Kidney (tissue), 14 donors: ENCODE measurements around the gene ANKRD12. TPM values are rescaled to one million over a fixed set of nuclear protein-coding genes. Genes with fewer than 3 reads are reported as not detected.

Experiments used
- DNase-seq, 5 donors: peaks; one replicate each; pipeline ENCODE4 v3.0.0-alpha.2; 2013 to 2020
- FAIRE-seq: peaks from 2 replicates; lab custom pipeline; 2012; peaks lifted over from hg19 to GRCh38; lab: Jason Lieb, UNC
- H3K27ac ChIP-seq, 2 donors: one replicate each; pipeline ENCODE4 v1.7.0; 2013; ENCODE audit warnings: low read depth in 2 of 2, low read length in 2 of 2, inconsistent platforms in 1 of 2
- H3K27me3 ChIP-seq: one replicate; pipeline ENCODE4 v1.7.1; 2013; ENCODE audit warnings: low read length, inconsistent platforms; ENCODE audit not compliant: control insufficient read depth, insufficient read depth
- H3K36me3 ChIP-seq, 3 donors: one replicate each; pipeline versions ENCODE4 v1.7.0 to v1.7.1; 2013; ENCODE audit warnings: low read length in 3 of 3, control low read depth in 1 of 3, inconsistent platforms in 1 of 3; ENCODE audit not compliant: insufficient read depth in 3 of 3, control insufficient read depth in 2 of 3
- H3K4me1 ChIP-seq, 3 donors: one replicate each; pipeline versions ENCODE4 v1.7.0 to v1.7.1; 2013; ENCODE audit warnings: low read length in 3 of 3, inconsistent platforms in 1 of 3, low read depth in 1 of 3; ENCODE audit not compliant: control insufficient read depth in 2 of 3, insufficient read depth in 2 of 3
- H3K4me3 ChIP-seq, 3 donors: one replicate each; pipeline versions ENCODE4 v1.7.0 to v1.8.1; 2013; ENCODE audit warnings: low read length in 3 of 3, control low read depth in 1 of 3, inconsistent platforms in 1 of 3
- H3K9ac ChIP-seq, 3 donors: one replicate each; pipeline versions ENCODE4 v1.7.0 to v1.7.1; 2013; ENCODE audit warnings: low read length in 3 of 3, control low read depth in 1 of 3, inconsistent platforms in 1 of 3
- H3K9me3 ChIP-seq, 3 donors: one replicate each; pipeline versions ENCODE4 v1.7.0 to v1.7.1; 2013; ENCODE audit warnings: low read length in 3 of 3, control low read depth in 1 of 3, inconsistent platforms in 1 of 3; ENCODE audit not compliant: control insufficient read depth in 2 of 3, insufficient read depth in 1 of 3
- intact Hi-C: fragments of 100-400 bp; cut with DNase I; formaldehyde crosslinking; loops from one replicate; pipeline ENCODE4 v1.11.1; 2022
- polyA plus RNA-seq: library from polyadenylated mRNA; stranded (reverse); fragments of 350-450 nt; fragmentation: Illumina TruSeq; extraction: RNeasy Lipid Tissue Mini Kit (QIAGEN cat#74804); gene quantifications from one replicate; pipeline ENCODE4 v1.2.3, GENCODE V29; 2014; ENCODE audit warnings: low read depth, low replicate concordance; ENCODE audit not compliant: insufficient read depth
- total RNA-seq: library from RNA; stranded (reverse); fragmentation: NEBNext Ultra II Directional; extraction: Animal tissue kit (Norgen Biotek cat#: 25700); gene quantifications from one replicate; pipeline ENCODE4 v1.2.1, GENCODE V29; 2021
- TF ChIP-seq, protein P1 (sequence below): IDR thresholded peaks from 3 replicates; pipeline ENCODE4 v1.5.1; 2012; ENCODE audit warnings: mild to moderate bottlenecking, moderate library complexity, borderline replicate concordance; ENCODE audit not compliant: insufficient read depth; ENCODE audit errors: extremely low read depth
- donor health status: control.
- donor health status: control.
- donor health status: control.
- donor health status: control.
- donor health status: control.
- donor health status: DM: yes; HTN: yes; CAD: no.
- donor health status: Normal renal cell carcinoma (clear cell type).

ANKRD12 gene
- total and polyA plus RNA-seq, 2 donors from 2014 or later, result 3.9 to 81.8 TPM

DNA sequence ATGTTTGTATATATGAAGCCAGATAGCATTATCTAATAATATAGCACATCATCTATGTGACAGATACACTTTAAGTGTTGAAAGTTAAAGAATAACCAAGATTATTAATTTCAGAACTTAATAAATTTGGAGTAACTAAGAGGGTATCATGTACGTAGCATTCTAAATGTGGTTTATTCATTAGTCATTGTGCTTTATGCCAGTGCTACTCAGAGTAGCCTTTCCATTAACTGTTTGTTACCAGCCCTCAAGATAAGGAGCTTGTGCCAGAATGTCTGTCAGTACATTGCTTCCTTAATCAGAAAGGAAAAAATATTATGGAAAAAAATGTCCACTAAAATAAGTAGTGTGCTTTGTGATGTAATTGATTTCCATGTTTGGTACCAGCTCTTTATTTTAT, 103.1 kb downstream of the ANKRD12 start:
- Histone ChIP-seq H3K9ac (no peak overlapping the region), H3K4me3 (no peak overlapping the region), H3K36me3 (no peaks in the 10 kb centered on the region), H3K27me3 (no peaks in the 10 kb centered on the region), H3K9me3 (no peaks in the 10 kb centered on the region), H3K4me1 (no peaks in the 10 kb centered on the region), H3K27ac (no peak overlapping the region)
- FAIRE-seq, result no peak
- intact Hi-C loops, result no loop called here
- DNase-seq, result no peak
- TF ChIP-seq, protein P1, sequence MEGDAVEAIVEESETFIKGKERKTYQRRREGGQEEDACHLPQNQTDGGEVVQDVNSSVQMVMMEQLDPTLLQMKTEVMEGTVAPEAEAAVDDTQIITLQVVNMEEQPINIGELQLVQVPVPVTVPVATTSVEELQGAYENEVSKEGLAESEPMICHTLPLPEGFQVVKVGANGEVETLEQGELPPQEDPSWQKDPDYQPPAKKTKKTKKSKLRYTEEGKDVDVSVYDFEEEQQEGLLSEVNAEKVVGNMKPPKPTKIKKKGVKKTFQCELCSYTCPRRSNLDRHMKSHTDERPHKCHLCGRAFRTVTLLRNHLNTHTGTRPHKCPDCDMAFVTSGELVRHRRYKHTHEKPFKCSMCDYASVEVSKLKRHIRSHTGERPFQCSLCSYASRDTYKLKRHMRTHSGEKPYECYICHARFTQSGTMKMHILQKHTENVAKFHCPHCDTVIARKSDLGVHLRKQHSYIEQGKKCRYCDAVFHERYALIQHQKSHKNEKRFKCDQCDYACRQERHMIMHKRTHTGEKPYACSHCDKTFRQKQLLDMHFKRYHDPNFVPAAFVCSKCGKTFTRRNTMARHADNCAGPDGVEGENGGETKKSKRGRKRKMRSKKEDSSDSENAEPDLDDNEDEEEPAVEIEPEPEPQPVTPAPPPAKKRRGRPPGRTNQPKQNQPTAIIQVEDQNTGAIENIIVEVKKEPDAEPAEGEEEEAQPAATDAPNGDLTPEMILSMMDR, result no peak

DNA sequence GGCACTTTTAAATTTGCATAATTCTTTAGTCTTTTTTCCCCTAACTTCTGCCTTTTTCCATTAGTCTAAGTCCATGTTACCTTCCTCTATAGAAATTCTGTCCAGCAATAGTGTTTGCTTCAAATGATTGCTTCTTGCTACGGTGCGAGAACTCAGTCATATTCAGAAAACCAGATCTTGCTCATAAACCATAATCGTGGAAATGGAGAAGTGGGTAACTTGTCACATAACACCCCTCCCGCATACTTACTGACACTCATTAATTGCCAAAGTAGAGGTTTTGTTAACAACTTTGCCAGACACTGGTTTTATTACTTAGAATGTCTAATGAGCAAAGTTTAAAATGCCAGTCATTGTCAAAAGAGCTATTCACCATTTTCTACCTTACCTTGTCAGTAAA, 103.7 kb downstream of the ANKRD12 start:
- Histone ChIP-seq H3K9me3 (no peaks in the 10 kb centered on the region), H3K27me3 (no peaks in the 10 kb centered on the region), H3K9ac (no peak overlapping the region), H3K4me3 (no peak overlapping the region), H3K4me1 (no peaks in the 10 kb centered on the region), H3K36me3 (no peaks in the 10 kb centered on the region), H3K27ac (no peak overlapping the region)
- intact Hi-C loops, result no loop called here
- DNase-seq (no peak), FAIRE-seq (no peak)
- TF ChIP-seq, protein P1, result no peak

DNA sequence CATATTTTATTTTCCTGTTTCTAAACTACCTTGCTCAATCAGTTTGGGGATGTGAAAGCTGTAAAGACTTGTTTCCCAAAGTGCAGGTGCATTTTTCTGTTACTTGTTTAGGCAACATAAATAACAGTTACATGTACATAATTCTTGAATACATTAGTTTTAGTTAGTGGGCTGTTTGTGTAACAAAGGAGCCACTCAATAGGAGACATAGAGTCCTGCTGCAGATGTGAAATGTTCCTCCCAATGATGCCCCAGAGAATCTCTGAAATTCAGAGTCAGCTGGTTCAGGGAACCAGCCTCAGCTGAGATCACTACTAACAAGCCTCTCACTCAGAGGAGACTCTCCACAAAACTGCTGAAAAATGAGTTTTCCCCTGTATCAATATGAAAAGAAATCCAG, 106.4 kb downstream of the ANKRD12 start:
- no peak overlapping the region for H3K4me3 ChIP-seq
- TF ChIP-seq, protein P1, result no peak
- H3K9ac ChIP-seq, result no peak overlapping the region
- FAIRE-seq (no peak), DNase-seq (no peak)
- H3K27ac ChIP-seq, result no peak overlapping the region
- intact Hi-C loops, result no loop called here
- no peaks in the 10 kb centered on the region for H3K9me3 ChIP-seq
- H3K36me3 ChIP-seq, result no peaks in the 10 kb centered on the region
- H3K4me1 ChIP-seq, result no peaks in the 10 kb centered on the region
- H3K27me3 ChIP-seq, result no peaks in the 10 kb centered on the region

DNA sequence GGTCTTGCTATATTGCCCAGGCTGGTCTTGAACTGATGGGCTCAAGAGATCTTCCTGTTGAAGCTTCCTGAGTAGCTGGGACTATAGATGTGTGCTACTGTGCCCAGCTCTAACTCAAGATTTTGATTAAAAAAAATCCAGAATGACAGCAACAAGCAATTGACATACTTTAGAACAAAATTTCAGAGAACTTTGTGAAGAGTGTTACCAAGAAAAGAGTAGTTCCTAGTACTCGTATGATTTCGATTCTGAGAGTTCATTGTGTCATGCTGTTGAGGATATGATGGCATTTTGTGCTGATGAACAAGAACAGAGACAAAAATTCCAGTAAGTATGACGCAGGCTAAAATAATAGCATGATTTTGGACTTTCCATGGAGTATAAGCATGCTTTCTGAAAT, 107.8 kb downstream of the ANKRD12 start:
- no peaks in the 10 kb centered on the region for H3K4me1 ChIP-seq
- intact Hi-C loops, result no loop called here
- no peaks in the 10 kb centered on the region for H3K36me3 ChIP-seq
- TF ChIP-seq, protein P1, result no peak
- no peak overlapping the region for H3K9ac ChIP-seq
- no peak overlapping the region for H3K4me3 ChIP-seq
- FAIRE-seq (no peak), DNase-seq (no peak)
- H3K27ac ChIP-seq, result no peak overlapping the region
- H3K9me3 ChIP-seq, result no peaks in the 10 kb centered on the region
- no peaks in the 10 kb centered on the region for H3K27me3 ChIP-seq
